Trophoblast cell (in vitro differentiated cells and primary cell): Measurements from ENCODE around the gene RGS10.

ENCODE experiments used
- DNase-seq, 2 donors: peaks; one replicate each; pipeline ENCODE4 v3.0.0-alpha.2; 2016
- H2AFZ ChIP-seq: 2 replicates; pipeline ENCODE4 v1.6.1; 2013; ENCODE audit warnings: low read length, moderate library complexity, mild to moderate bottlenecking; ENCODE audit not compliant: insufficient read depth, poor library complexity
- H2AK5ac ChIP-seq: 2 replicates; pipeline ENCODE4 v1.6.1; 2013; ENCODE audit warnings: mild to moderate bottlenecking, low read length
- H2BK120ac ChIP-seq: 2 replicates; pipeline ENCODE4 v1.6.1; 2013; ENCODE audit warnings: low read length, mild to moderate bottlenecking, moderate library complexity; ENCODE audit not compliant: insufficient read depth, poor library complexity
- H2BK12ac ChIP-seq: 2 replicates; pipeline ENCODE4 v1.6.1; 2013; ENCODE audit warnings: mild to moderate bottlenecking, low read length, moderate library complexity
- H2BK5ac ChIP-seq: 2 replicates; pipeline ENCODE4 v1.6.1; 2013; ENCODE audit warnings: low read length, low read depth, moderate library complexity, mild to moderate bottlenecking; ENCODE audit not compliant: poor library complexity
- H3K14ac ChIP-seq: 2 replicates; pipeline ENCODE4 v1.6.1; 2013; ENCODE audit warnings: mild to moderate bottlenecking, low read length
- H3K18ac ChIP-seq: 2 replicates; pipeline ENCODE4 v1.6.1; 2013; ENCODE audit warnings: mild to moderate bottlenecking, low read length
- H3K23ac ChIP-seq: 2 replicates; pipeline ENCODE4 v1.6.1; 2013; ENCODE audit warnings: low read length
- H3K27ac ChIP-seq: 2 replicates; pipeline ENCODE4 v1.5.1; 2013; ENCODE audit warnings: low read depth, mild to moderate bottlenecking, inconsistent platforms, low read length, moderate library complexity
- H3K27me3 ChIP-seq: 2 replicates; pipeline ENCODE4 v1.6.1; 2013; ENCODE audit warnings: inconsistent platforms, mild to moderate bottlenecking, low read length, moderate library complexity; ENCODE audit not compliant: insufficient read depth
- H3K36me3 ChIP-seq, 2 experiments: 1 replicate in 1 of 2; 2 replicates in 1 of 2; pipeline ENCODE4 v1.6.1; 2013; ENCODE audit warnings: low read length in 2 of 2, mild to moderate bottlenecking in 2 of 2, moderate library complexity in 1 of 2; ENCODE audit not compliant: insufficient read depth in 2 of 2, control insufficient read depth in 1 of 2
- H3K4ac ChIP-seq: 2 replicates; pipeline ENCODE4 v1.6.1; 2013; ENCODE audit warnings: low read depth, mild to moderate bottlenecking, low read length, moderate library complexity
- H3K4me1 ChIP-seq, 2 experiments: 1 replicate in 1 of 2; 2 replicates in 1 of 2; pipeline ENCODE4 v1.6.1; 2013; ENCODE audit warnings: low read length in 2 of 2, mild to moderate bottlenecking in 2 of 2, moderate library complexity in 1 of 2; ENCODE audit not compliant: insufficient read depth in 2 of 2, control insufficient read depth in 1 of 2
- H3K4me2 ChIP-seq: 2 replicates; pipeline ENCODE4 v1.6.1; 2013; ENCODE audit warnings: inconsistent platforms, mild to moderate bottlenecking, low read length, moderate library complexity
- H3K4me3 ChIP-seq: 2 replicates; pipeline ENCODE4 v1.5.1; 2013; ENCODE audit warnings: mild to moderate bottlenecking, low read depth, low read length, inconsistent platforms
- H3K79me1 ChIP-seq: one replicate; pipeline ENCODE4 v1.6.1; 2013; ENCODE audit warnings: low read length
- H3K79me2 ChIP-seq: 2 replicates; pipeline ENCODE4 v1.6.1; 2013; ENCODE audit warnings: low read length, mild to moderate bottlenecking; ENCODE audit not compliant: control insufficient read depth, insufficient read depth, poor library complexity
- H3K9ac ChIP-seq: 2 replicates; pipeline ENCODE4 v1.6.1; 2013; ENCODE audit warnings: mild to moderate bottlenecking, low read length
- H3K9me3 ChIP-seq: 2 replicates; pipeline ENCODE4 v1.6.1; 2013; ENCODE audit warnings: low read depth, mild to moderate bottlenecking, control low read depth, inconsistent platforms, low read length; ENCODE audit not compliant: insufficient read depth
- H4K12ac ChIP-seq: 2 replicates; pipeline ENCODE4 v1.6.1; 2013; ENCODE audit warnings: low read depth, mild to moderate bottlenecking, low read length, moderate library complexity
- H4K8ac ChIP-seq: 2 replicates; pipeline ENCODE4 v1.6.1; 2013; ENCODE audit warnings: low read depth, mild to moderate bottlenecking, low read length, moderate library complexity
- H4K91ac ChIP-seq: one replicate; pipeline ENCODE4 v1.6.1; 2013; ENCODE audit warnings: low read depth, mild to moderate bottlenecking, low read length, moderate library complexity
- WGBS: extraction: QIAGEN DNeasy Blood & Tissue Kit; methylation state at CpG from one replicate; pipeline ENCODE4 v1.1.7; 2013; ENCODE audit warnings: missing lambda C conversion rate; ENCODE audit not compliant: insufficient read length, insufficient coverage; ENCODE audit errors: extremely low coverage; 5-methylcytosine and 5-hydroxymethylcytosine counted together

The RGS10 gene

GRCh38 chr10:119460369-119461195 lies 81.9 kb downstream of the RGS10 start:
- Histone ChIP-seq H3K79me2 (no peaks in the 10 kb centered on the region), H3K4me3 (no peak overlapping the region), H4K91ac (no peak overlapping the region), H3K4ac (no peak overlapping the region), H3K4me2 (no peak overlapping the region), H3K9ac (no peak overlapping the region), H3K9me3 (no peaks in the 10 kb centered on the region), H2AFZ (no peak overlapping the region), H2AK5ac (no peak overlapping the region), H4K12ac (no peak overlapping the region), H3K14ac (no peak overlapping the region), H3K27ac (no peak overlapping the region), H2BK120ac (no peak overlapping the region), H3K36me3 (no peaks in the 10 kb centered on the region), H2BK5ac (no peak overlapping the region), H3K18ac (no peak overlapping the region), H3K4me1 (no peaks in the 10 kb centered on the region), H3K27me3 (no peaks in the 10 kb centered on the region), H3K79me1 (no peaks in the 10 kb centered on the region), H2BK12ac (no peak overlapping the region), H3K23ac (no peak overlapping the region), H4K8ac (no peak overlapping the region)
- no peak for DNase-seq
- WGBS = no CpG with 5 or more reads among the region's 11 CpGs

GRCh38 chr10:119459681-119460340 lies 82.7 kb downstream of the RGS10 start:
- H2BK5ac ChIP-seq = no peak overlapping the region
- no peaks in the 10 kb centered on the region for H3K79me2 ChIP-seq
- no peak overlapping the region for H3K9ac ChIP-seq
- H4K8ac ChIP-seq = no peak overlapping the region
- no peaks in the 10 kb centered on the region for H3K79me1 ChIP-seq
- no peak overlapping the region for H3K18ac ChIP-seq
- no peak overlapping the region for H3K4me2 ChIP-seq
- H3K4ac ChIP-seq = no peak overlapping the region
- no peak overlapping the region for H3K14ac ChIP-seq
- no peak overlapping the region for H2BK120ac ChIP-seq
- H2AK5ac ChIP-seq = no peak overlapping the region
- H3K4me1 ChIP-seq = no peaks in the 10 kb centered on the region
- H2AFZ ChIP-seq = no peak overlapping the region
- WGBS = no CpG with 5 or more reads among the region's 17 CpGs
- H3K27ac ChIP-seq = no peak overlapping the region
- H3K27me3 ChIP-seq = no peaks in the 10 kb centered on the region
- no peak overlapping the region for H4K91ac ChIP-seq
- no peak overlapping the region for H3K4me3 ChIP-seq
- H3K23ac ChIP-seq = no peak overlapping the region
- H3K36me3 ChIP-seq = no peaks in the 10 kb centered on the region
- no peak for DNase-seq
- no peak overlapping the region for H4K12ac ChIP-seq
- no peak overlapping the region for H2BK12ac ChIP-seq
- no peaks in the 10 kb centered on the region for H3K9me3 ChIP-seq

- Histone ChIP-seq H3K9me3 (no peaks in the 10 kb centered on the region), H3K14ac (no peak overlapping the region), H3K79me1 (no peaks in the 10 kb centered on the region), H2AFZ (no peak overlapping the region), H3K23ac (no peak overlapping the region), H2BK5ac (no peak overlapping the region), H2BK120ac (no peak overlapping the region), H3K79me2 (no peaks in the 10 kb centered on the region), H4K91ac (no peak overlapping the region), H3K18ac (no peak overlapping the region), H3K4me2 (no peak overlapping the region), H3K36me3 (no peaks in the 10 kb centered on the region), H4K12ac (no peak overlapping the region), H4K8ac (no peak overlapping the region), H3K4ac (no peak overlapping the region), H3K4me3 (no peak overlapping the region), H2AK5ac (no peak overlapping the region), H2BK12ac (no peak overlapping the region), H3K27ac (no peak overlapping the region), H3K4me1 (peaks cover 3% of the 10 kb centered on the region in 2 experiments), H3K9ac (no peak overlapping the region), H3K27me3 (no peaks in the 10 kb centered on the region)
- DNase-seq = peak; percentile 75 to 90
- no CpG with 5 or more reads among the region's 28 CpGs for WGBS
Measured at GRCh38 chr10:119457966-119458766, 84.4 kb downstream of the RGS10 start.

GRCh38 chr10:119456435-119456810 lies 86.1 kb downstream of the RGS10 start:
- Histone ChIP-seq H3K4ac (no peak overlapping the region), H3K27ac (no peak overlapping the region), H3K18ac (no peak overlapping the region), H3K36me3 (no peaks in the 10 kb centered on the region), H3K79me2 (no peaks in the 10 kb centered on the region), H4K12ac (no peak overlapping the region), H2BK12ac (no peak overlapping the region), H3K9ac (no peak overlapping the region), H2BK5ac (no peak overlapping the region), H3K79me1 (no peaks in the 10 kb centered on the region), H3K14ac (no peak overlapping the region), H3K23ac (no peak overlapping the region), H3K27me3 (no peaks in the 10 kb centered on the region), H3K9me3 (no peaks in the 10 kb centered on the region), H3K4me2 (no peak overlapping the region), H4K91ac (no peak overlapping the region), H2AK5ac (no peak overlapping the region), H2BK120ac (no peak overlapping the region), H4K8ac (no peak overlapping the region), H3K4me3 (no peak overlapping the region), H2AFZ (no peak overlapping the region), H3K4me1 (peaks cover 3% of the 10 kb centered on the region in 2 experiments)
- WGBS = no CpG with 5 or more reads among the region's 7 CpGs
- DNase-seq = no peak
